ENCODE results near the gene APBA2.

The APBA2 gene

GRCh38 chr15:28917791-28918140 is 32.0 kb downstream of the APBA2 start:
- no peak for DNase-seq

DNA sequence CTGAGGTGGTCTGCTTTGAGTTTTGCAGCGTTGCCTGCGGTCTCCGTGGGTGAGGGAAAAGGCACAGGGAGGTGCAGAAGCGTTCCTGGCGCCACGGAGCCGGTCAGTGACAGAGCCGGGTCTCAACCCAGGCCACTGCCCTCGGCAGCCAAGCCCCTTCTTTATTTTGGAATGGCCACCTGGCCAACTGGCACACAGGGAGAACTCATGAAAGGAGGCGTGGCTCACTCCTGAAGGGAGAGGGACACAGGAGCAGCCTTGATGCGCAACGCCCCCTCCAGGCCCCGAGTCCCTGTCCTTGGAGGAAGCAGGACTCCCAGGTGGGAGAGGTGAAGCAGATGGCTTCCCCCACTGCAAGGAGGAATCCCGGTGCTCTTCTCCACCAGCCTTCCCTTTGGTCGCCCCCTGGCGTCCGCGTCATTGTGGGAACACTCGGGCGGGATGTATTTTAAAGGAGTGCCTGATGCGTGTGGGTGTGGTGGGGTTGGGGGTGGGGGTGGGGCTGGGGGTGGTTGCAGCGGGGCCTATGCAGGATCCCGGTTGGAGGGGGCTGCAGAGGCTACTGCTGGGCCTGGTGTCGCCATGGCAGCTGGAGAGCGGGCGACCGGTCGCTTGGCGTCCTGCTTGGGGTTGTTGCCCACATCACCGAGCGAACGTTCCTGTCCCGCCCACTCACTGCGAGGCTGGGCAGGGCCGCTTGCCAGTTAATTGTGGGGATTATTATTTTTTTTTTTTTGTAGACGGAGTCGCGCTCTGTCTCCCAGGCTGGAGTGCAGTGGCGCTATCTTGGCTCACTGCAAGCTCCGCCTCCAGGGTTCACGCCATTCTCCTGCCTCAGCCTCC is 32.6 kb downstream of the APBA2 start:
- DNase-seq = peak; percentile 46

GRCh38 chr15:28919201-28919635 is 33.4 kb downstream of the APBA2 start:
- DNase-seq = no peak

GRCh38 chr15:28919679-28920655 is 34.2 kb downstream of the APBA2 start:
- DNase-seq = no peak

DNA sequence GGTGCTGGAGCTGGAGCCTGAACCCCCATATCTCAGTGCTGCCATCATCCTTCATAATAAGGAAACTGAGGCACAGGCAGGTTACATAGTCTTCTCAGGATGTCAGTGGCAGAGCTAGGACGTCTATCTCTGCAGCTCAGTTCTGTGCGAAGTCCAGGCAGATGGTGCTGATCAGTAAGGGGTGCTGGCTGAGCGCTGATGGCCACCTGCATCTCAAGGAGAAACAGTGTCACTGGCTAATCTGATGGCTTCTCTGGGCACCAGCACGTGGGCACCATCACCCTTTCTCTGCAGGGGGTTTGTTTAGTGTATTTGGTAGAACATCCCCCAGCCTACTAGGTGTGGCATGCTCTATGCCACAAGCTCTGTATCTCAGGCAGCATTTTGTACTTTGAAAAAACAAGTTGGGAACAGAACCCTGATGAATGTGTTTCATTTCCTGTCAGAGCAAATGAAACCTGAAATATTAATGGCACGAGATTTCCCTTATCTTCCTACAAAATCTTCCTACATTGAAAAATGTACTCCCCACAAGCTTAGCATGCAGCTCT is 35.1 kb downstream of the APBA2 start:
- DNase-seq = no peak

- no peak for DNase-seq
Observed at GRCh38 chr15:28921336-28921735, 35.6 kb downstream of the APBA2 start.

- peak; percentile 29 for DNase-seq
Observed at GRCh38 chr15:28921919-28922706, 36.3 kb downstream of the APBA2 start.

GRCh38 chr15:28922707-28923012 is 36.9 kb downstream of the APBA2 start:
- DNase-seq = no peak

DNA sequence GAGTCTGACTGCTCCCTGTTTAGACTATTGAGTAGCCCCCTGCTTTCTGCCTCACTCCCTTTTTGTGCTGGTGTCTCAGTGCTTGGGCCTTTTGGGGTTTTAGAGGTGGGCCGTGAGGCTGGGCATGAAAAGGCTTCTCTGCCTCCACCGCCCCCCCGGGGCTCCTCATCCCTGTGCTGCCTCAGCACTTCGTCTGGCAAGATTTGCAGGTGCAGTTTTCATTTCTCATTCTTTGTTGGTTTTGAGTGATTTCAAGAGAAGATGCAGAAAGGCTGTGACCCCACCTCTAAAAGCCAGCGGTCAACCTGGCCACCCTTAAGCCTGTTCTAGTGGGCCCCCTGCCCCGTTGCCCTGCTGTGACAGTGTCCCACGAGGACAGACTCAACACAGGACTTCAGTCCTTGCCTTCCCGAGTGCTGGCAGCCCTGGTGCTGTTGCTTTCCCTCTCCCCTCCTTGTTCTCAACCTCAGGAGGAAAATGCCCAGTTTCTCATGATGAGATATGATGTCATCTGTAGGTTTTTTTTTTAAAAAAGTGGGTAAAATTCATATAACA is 38.0 kb downstream of the APBA2 start:
- no peak for DNase-seq

DNA sequence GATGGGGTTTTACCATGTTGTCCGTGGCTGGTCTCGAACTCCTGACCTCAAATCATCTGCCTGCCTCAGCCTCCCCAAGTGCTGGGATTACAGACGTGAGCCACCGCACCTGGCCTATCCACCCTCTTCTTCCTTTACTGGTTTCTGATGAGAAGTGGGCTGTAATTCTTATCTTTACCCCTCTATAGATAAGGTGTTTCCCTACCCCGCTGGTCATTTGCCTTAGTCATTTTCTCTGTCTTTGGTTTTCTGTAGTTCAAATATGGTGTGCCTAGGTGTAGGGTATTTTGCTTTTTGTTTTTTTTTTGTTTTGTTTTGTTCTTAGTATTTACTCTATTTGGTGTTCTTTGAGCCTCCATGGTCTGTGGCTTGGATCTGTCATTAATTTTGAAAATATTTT is 41.3 kb downstream of the APBA2 start:
- no peak for DNase-seq

DNA sequence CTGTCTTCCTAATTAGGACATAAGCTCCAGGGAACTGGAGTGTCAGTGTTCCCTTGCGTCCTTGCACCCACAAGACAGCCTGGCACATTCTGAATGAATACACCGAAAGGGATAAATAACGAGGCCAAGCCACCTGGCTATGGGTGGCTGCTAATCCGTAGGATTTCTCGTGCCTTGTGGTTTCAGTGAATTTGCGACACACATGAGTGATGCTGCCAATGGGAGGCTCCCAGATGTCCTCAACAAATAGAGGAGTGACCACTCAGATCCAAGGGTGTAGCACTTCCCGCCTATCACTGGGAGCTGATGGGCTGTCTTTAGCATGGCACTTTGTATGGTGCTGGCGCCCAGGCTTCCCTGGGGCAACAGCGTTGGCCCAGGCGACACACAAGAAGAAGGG is 43.4 kb downstream of the APBA2 start:
- no peak for DNase-seq

GRCh38 chr15:28930011-28930410 is 44.2 kb downstream of the APBA2 start:
- no peak for DNase-seq

GRCh38 chr15:28930476-28931291 is 44.9 kb downstream of the APBA2 start:
- no peak for DNase-seq

GRCh38 chr15:28931828-28932227 is 46.1 kb downstream of the APBA2 start:
- no peak for DNase-seq

GRCh38 chr15:28932361-28932760 is 46.6 kb downstream of the APBA2 start:
- DNase-seq = no peak

GRCh38 chr15:28933710-28934445 is 48.1 kb downstream of the APBA2 start:
- DNase-seq = peak; percentile 90

DNA sequence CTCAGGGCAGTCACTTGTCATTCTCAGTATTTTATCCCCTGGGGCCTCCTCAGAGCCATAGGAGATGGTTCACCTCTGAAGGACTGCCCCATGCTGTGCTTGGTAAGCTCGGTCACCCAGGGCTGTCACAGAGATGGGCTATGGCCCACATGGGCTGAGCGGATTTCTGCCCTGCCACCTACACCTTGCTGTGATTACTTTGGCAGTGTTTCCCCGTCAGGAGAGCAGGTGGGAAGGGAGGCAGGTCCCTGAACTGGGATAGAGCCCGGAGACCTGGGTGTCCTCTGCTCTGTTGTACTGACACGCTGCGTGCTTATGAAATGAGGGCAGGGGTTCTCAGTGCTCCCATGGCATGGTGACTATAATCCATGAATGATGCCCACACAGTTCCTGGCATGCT is 48.9 kb downstream of the APBA2 start:
- DNase-seq = no peak

DNA sequence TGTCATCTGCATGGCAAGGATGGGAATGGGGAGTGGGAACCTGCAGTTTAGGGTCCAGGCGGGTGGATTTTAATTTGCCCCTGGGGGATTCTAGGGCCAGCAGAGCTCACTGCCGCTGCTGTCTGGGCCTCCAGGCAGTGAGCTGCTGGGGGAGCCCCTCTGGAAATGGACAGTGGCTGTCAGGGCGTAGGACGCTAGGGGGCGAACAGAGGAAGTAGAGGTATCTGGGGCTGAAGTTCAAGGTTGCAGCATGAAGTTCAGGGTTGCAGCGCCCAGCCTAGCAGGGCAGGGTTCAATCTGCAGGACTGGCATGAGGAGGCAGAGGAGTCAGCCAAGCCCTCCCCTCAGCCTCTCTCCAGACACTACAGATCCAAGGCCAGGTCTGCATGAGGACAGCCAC is 49.5 kb downstream of the APBA2 start:
- peak; percentile 82 for DNase-seq

DNA sequence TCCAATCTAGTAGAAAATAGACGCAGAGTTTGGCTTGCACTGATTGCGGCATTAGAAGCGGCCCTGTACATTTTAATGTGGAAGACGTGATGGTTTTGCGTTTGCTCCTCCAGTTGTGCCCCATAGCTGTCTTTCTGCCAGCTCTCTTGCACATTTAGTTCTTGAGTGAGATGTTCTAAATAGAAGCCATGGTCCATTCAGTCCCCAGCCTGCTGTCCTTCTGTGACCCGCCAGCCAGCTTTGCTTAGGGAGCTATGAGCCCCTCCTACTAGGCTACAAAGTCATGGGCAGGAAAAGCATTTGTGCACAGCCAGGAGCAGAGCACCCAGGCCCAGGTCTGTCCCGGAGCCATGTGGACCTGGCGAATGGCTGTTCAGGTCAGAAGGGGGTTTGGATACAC is 50.3 kb downstream of the APBA2 start:
- DNase-seq = no peak

DNA sequence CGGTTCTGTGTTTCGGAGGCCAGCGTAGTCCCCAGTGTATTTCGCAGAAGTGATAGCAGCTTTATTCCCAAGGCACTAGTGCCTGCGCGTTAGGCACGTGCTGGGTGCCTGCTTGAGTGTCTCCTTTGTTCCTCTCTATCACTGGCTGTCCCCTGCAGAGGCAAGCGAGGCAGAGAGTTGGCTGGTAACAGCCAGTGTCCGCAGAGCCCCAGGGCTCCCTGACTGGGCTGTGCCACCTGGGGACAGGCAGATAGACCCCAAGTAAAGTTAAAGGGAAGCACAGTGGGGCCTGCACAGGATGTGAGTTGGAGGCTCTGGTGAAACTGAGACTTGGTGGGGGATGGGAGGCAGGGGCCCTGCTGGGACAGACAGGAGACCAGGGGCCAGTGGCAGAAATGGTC is 50.7 kb downstream of the APBA2 start:
- DNase-seq = no peak

- no peak for DNase-seq
Observed at GRCh38 chr15:28937271-28937670, 51.5 kb downstream of the APBA2 start.

All from hematopoietic multipotent progenitor cell treated with erythropoietin and hydrocortisone succinate and interleukin-3 and kit ligand, for 6 days (in vitro differentiated cells).